H1 (cell line): Measurements from ENCODE around the gene TBC1D22A. TPM values are rescaled to one million over a fixed set of nuclear protein-coding genes. Genes with fewer than 3 reads are reported as not detected.

Experiments
- CTCF ChIA-PET: fragments of 300-600 bp; sonication (Branson Sonifier 250); formaldehyde crosslinking; loops from one replicate; lab custom pipeline; 2021; ENCODE audit not compliant: partially characterized antibody; lab: Charles Lee
- POLR2A ChIA-PET: fragments of 300-600 bp; sonication (Branson Sonifier 250); formaldehyde crosslinking; loops from one replicate; lab custom pipeline; 2021; ENCODE audit warnings: inconsistent platforms; ENCODE audit not compliant: partially characterized antibody; lab: Charles Lee
- DNase-seq, 2 experiments: peaks; one replicate each; pipeline versions ENCODE4 v3.0.0 to v3.0.0-alpha.2; 2010 to 2022; ENCODE audit warnings: low spot score in 2 of 2, low read depth in 1 of 2, mixed read lengths in 1 of 2
- FAIRE-seq: peaks from 2 replicates; lab custom pipeline; 2011; peaks lifted over from hg19 to GRCh38; lab: Jason Lieb, UNC
- H2AFZ ChIP-seq: 2 replicates; pipeline ENCODE4 v1.8.1; 2012; ENCODE audit warnings: low read length, inconsistent platforms
- H2AK5ac ChIP-seq: 2 replicates; pipeline ENCODE4 v1.6.1; 2013; ENCODE audit warnings: low read depth, low read length
- H2BK120ac ChIP-seq: replicated peaks from 2 replicates; pipeline ENCODE3; 2013; ENCODE audit warnings: low read depth, low read length, inconsistent platforms
- H2BK12ac ChIP-seq: 2 replicates; pipeline ENCODE4 v1.6.1; 2013; ENCODE audit warnings: low read depth, low read length
- H2BK15ac ChIP-seq: 2 replicates; pipeline ENCODE4 v1.6.1; 2013; ENCODE audit warnings: low read length
- H2BK20ac ChIP-seq: 2 replicates; pipeline ENCODE4 v1.6.1; 2013; ENCODE audit warnings: low read length
- H2BK5ac ChIP-seq: 2 replicates; pipeline ENCODE4 v1.6.1; 2013; ENCODE audit warnings: low read depth, low read length
- H3K14ac ChIP-seq: 2 replicates; pipeline ENCODE4 v1.6.1; 2013; ENCODE audit warnings: inconsistent platforms; ENCODE audit not compliant: insufficient read length
- H3K18ac ChIP-seq: 2 replicates; pipeline ENCODE4 v1.6.1; 2013; ENCODE audit warnings: low read length; ENCODE audit errors: extremely low read depth
- H3K23ac ChIP-seq: 2 replicates; pipeline ENCODE4 v1.6.1; 2013; ENCODE audit warnings: inconsistent platforms; ENCODE audit not compliant: insufficient read length
- H3K23me2 ChIP-seq: 2 replicates; pipeline ENCODE4 v1.6.1; 2013; ENCODE audit warnings: low read depth, low read length
- H3K27ac ChIP-seq: 2 replicates; pipeline ENCODE4 v1.6.1; 2011; ENCODE audit warnings: low read depth, low read length, inconsistent platforms
- H3K27me3 ChIP-seq, 4 experiments: replicated peaks in 1 of 4; 1 replicate in 1 of 4; 2 replicates in 3 of 4; pipeline versions ENCODE4 v1.6.1 to v1.8.1; 2011 to 2013; ENCODE audit warnings: low read length in 3 of 4, mild to moderate bottlenecking in 3 of 4, inconsistent platforms in 2 of 4, mixed read lengths in 2 of 4, moderate library complexity in 1 of 4; ENCODE audit not compliant: control insufficient read depth in 3 of 4, insufficient read depth in 3 of 4; ENCODE audit errors: extremely low read depth in 1 of 4
- H3K36me3 ChIP-seq, 4 experiments: 2 replicates each; pipeline versions ENCODE4 v1.6.1 to v1.8.1; 2011 to 2013; ENCODE audit warnings: mild to moderate bottlenecking in 4 of 4, low read length in 3 of 4, moderate library complexity in 2 of 4, control low read depth in 1 of 4, inconsistent platforms in 1 of 4; ENCODE audit not compliant: insufficient read depth in 4 of 4, control insufficient read depth in 2 of 4
- H3K4ac ChIP-seq: replicated peaks from 2 replicates; pipeline ENCODE3; 2013; ENCODE audit warnings: low read length, low read depth, mixed read lengths, inconsistent platforms; ENCODE audit not compliant: insufficient read length
- H3K4me1 ChIP-seq, 4 experiments: replicated peaks in 1 of 4; 1 replicate in 1 of 4; 2 replicates in 3 of 4; pipeline versions ENCODE4 v1.6.1 to v1.8.1; 2011 to 2013; ENCODE audit warnings: low read length in 3 of 4, inconsistent platforms in 2 of 4, mixed read lengths in 1 of 4; ENCODE audit not compliant: insufficient read depth in 4 of 4, control insufficient read depth in 3 of 4
- H3K4me2 ChIP-seq, 2 experiments: 2 replicates each; pipeline versions ENCODE4 v1.6.1 to v1.8.1; 2011 to 2013; ENCODE audit warnings: low read depth in 2 of 2, low read length in 2 of 2, control low read depth in 1 of 2, inconsistent platforms in 1 of 2, mild to moderate bottlenecking in 1 of 2; ENCODE audit not compliant: insufficient read depth in 1 of 2
- H3K4me3 ChIP-seq, 4 experiments: fragments of 200-600, 300-600 bp in 1 of 4; sonication (generic), shearing (Covaris generic), sonication (Bioruptor Twin) in 1 of 4; 2 replicates each; pipeline versions ENCODE4 v1.5.1 to v1.8.1; 2011 to 2016; ENCODE audit warnings: low read length in 4 of 4, low read depth in 3 of 4, control low read depth in 2 of 4, inconsistent platforms in 2 of 4, mild to moderate bottlenecking in 2 of 4, mixed read lengths in 1 of 4, moderate library complexity in 1 of 4; ENCODE audit not compliant: insufficient read depth in 2 of 4; ENCODE audit errors: extremely low read depth in 1 of 4
- H3K56ac ChIP-seq: replicated peaks from 2 replicates; pipeline ENCODE3; 2013; ENCODE audit warnings: low read depth, mild to moderate bottlenecking, mixed read lengths, low read length, inconsistent platforms; ENCODE audit not compliant: insufficient read length
- H3K79me1 ChIP-seq: 2 replicates; pipeline ENCODE4 v1.6.1; 2013; ENCODE audit warnings: low read depth, low read length, control low read depth
- H3K79me2 ChIP-seq, 2 experiments: 2 replicates each; pipeline versions ENCODE4 v1.6.1 to v1.8.1; 2012 to 2013; ENCODE audit warnings: low read length in 2 of 2, mild to moderate bottlenecking in 2 of 2, inconsistent platforms in 1 of 2; ENCODE audit not compliant: insufficient read depth in 2 of 2, control insufficient read depth in 1 of 2
- H3K9ac ChIP-seq, 4 experiments: replicated peaks in 1 of 4; 1 replicate in 1 of 4; 2 replicates in 3 of 4; pipeline versions ENCODE4 v1.6.1 to v1.8.1; 2011 to 2013; ENCODE audit warnings: low read depth in 3 of 4, low read length in 3 of 4, control low read depth in 2 of 4, mild to moderate bottlenecking in 2 of 4, moderate library complexity in 2 of 4, inconsistent platforms in 1 of 4; ENCODE audit errors: extremely low read depth in 1 of 4
- H3K9me3 ChIP-seq, 2 experiments: 2 replicates each; pipeline versions ENCODE4 v1.6.1 to v1.8.1; 2012 to 2013; ENCODE audit warnings: mild to moderate bottlenecking in 2 of 2, moderate library complexity in 2 of 2, control low read depth in 1 of 2, inconsistent platforms in 1 of 2, low read depth in 1 of 2, low read length in 1 of 2, mixed read lengths in 1 of 2; ENCODE audit not compliant: insufficient read depth in 2 of 2
- H4K20me1 ChIP-seq, 2 experiments: replicated peaks in 1 of 2; 2 replicates each; pipeline versions ENCODE3 to v1.8.1; 2011 to 2013; ENCODE audit warnings: inconsistent platforms in 2 of 2, low read length in 2 of 2, mild to moderate bottlenecking in 1 of 2; ENCODE audit not compliant: insufficient read depth in 2 of 2, control insufficient read depth in 1 of 2
- H4K5ac ChIP-seq: 2 replicates; pipeline ENCODE4 v1.6.1; 2013; ENCODE audit warnings: low read length, low read depth, mixed read lengths, inconsistent platforms; ENCODE audit not compliant: insufficient read length
- H4K8ac ChIP-seq: 2 replicates; pipeline ENCODE4 v1.8.0; 2013; ENCODE audit warnings: mild to moderate bottlenecking, moderate library complexity, low read length, inconsistent platforms; ENCODE audit not compliant: insufficient read depth; ENCODE audit errors: extremely low read depth
- H4K91ac ChIP-seq: replicated peaks from 2 replicates; pipeline ENCODE3; 2013; ENCODE audit warnings: low read length, mixed read lengths, inconsistent platforms; ENCODE audit not compliant: insufficient read length
- BRCA1 ChIP-seq: IDR thresholded peaks from 2 replicates; pipeline ENCODE4 v1.6.1; 2012; ENCODE audit warnings: low read depth, low read length, improper control_type of control experiment
- CTCF ChIP-seq, 3 experiments: IDR thresholded peaks; 1 replicate in 2 of 3; 2 replicates in 1 of 3; pipeline versions ENCODE4 v1.5.1 to v1.6.1; 2011; ENCODE audit warnings: low read length in 3 of 3, mild to moderate bottlenecking in 3 of 3, inconsistent platforms in 2 of 3, low read depth in 1 of 3, moderate library complexity in 1 of 3; ENCODE audit not compliant: insufficient read depth in 1 of 3; ENCODE audit errors: control extremely low read depth in 1 of 3
- EGR1 ChIP-seq: IDR thresholded peaks from 2 replicates; pipeline ENCODE4 v1.6.1; 2011; ENCODE audit warnings: low read depth, low read length, borderline replicate concordance
- KDM5A ChIP-seq: fragments of 200-600 bp; IDR thresholded peaks from 2 replicates; pipeline ENCODE4 v1.7.1; 2012; ENCODE audit warnings: mild to moderate bottlenecking, low read length, inconsistent platforms, mixed read lengths
- RXRA ChIP-seq: IDR thresholded peaks from 2 replicates; pipeline ENCODE4 v1.6.1; 2011; ENCODE audit warnings: low read depth, mild to moderate bottlenecking, low read length, moderate library complexity; ENCODE audit not compliant: insufficient read depth
- WGBS, 2 experiments: shearing (Covaris generic) in 1 of 2; methylation state at CpG; one replicate each; pipeline versions ENCODE4 v1.1.6 to v1.1.7; 2013 to 2015; ENCODE audit warnings: low lambda C conversion rate in 2 of 2, mixed read lengths in 2 of 2, inconsistent platforms in 1 of 2, low coverage in 1 of 2, missing lambda C conversion rate in 1 of 2; ENCODE audit not compliant: insufficient replicate concordance in 2 of 2, insufficient coverage in 1 of 2, insufficient read length in 1 of 2; ENCODE audit errors: extremely low coverage in 1 of 2, missing lambda C conversion rate in 1 of 2; 5-methylcytosine and 5-hydroxymethylcytosine counted together
- polyA plus RNA-seq, 7 experiments: library from polyadenylated mRNA; depleted of rRNA in 3 of 7; stranded (reverse) in 5 of 7; unstranded in 2 of 7; fragments of >200 nt in 5 of 7; fragments of 200-250 nt in 2 of 7; gene quantifications; 1 replicate in 5 of 7; 2 replicates in 1 of 7; 4 replicates in 1 of 7; pipeline versions ENCODE4 v1.2.1 to v1.2.3, GENCODE V29; 2011 to 2013; ENCODE audit warnings: missing spikeins in 2 of 7, mixed read lengths in 2 of 7
- total RNA-seq: library from RNA; stranded (reverse); fragmentation: NEBNext Ultra II Directional; extraction: Animal tissue kit (Norgen Biotek cat#: 25700); gene quantifications from 2 replicates; pipeline ENCODE4 v1.2.1, GENCODE V29; 2021

Gene TBC1D22A
- total and polyA plus RNA-seq, 2 of the 8 experiments (the other 6 are each of a cell fraction or from before 2014, with no cell fraction given), result 11.9 to 18.4 TPM

- no peak overlapping the region for H3K27ac ChIP-seq
- no peak overlapping the region for H3K9ac ChIP-seq
- TF ChIP-seq EGR1 (no peak), CTCF (IDR thresholded peaks at IDR 0.05; ENCODE audit: control extremely low read depth in 1 of 3, insufficient read depth in 1 of 3, low read depth in 1 of 3, low read length in 3 of 3) (no peak), KDM5A (no peak), RXRA (no peak), BRCA1 (no peak)
Measured at GRCh38 chr22:46830841-46831240, 68.4 kb downstream of the TBC1D22A start.

More at GRCh38 chr22:46830841-46831240, 68.4 kb downstream of the TBC1D22A start:
- ChIA-PET CTCF (interaction anchor here (0.6 to 3.8 kb wide), 4 partner anchors 12 to 1349 kb away, joined by 3 to 19 read pairs (median 4); no protein-coding TSS in a partner anchor), POLR2A (no interaction called here)
- no peak overlapping the region for H3K14ac ChIP-seq
- no peaks in the 10 kb centered on the region for H3K27me3 ChIP-seq
- H2BK120ac ChIP-seq, result no peak overlapping the region
- no peak overlapping the region for H4K91ac ChIP-seq
- peaks cover 0 to 8% (median 3%) of the 10 kb centered on the region in 4 experiments; a peak in 3 of 7 replicates for H3K4me1 ChIP-seq
- H4K20me1 ChIP-seq, result peaks cover 0 to 4% of the 10 kb centered on the region in 2 experiments
- no peak overlapping the region for H4K5ac ChIP-seq
- 0 out of 2 replicates have a peak, but pooled peaks cover 2% of the 10 kb centered on the region for H3K23me2 ChIP-seq
- no peak overlapping the region for H3K4ac ChIP-seq
- DNase-seq, result peak in 1 of 2 experiments; percentile 20
- no peak overlapping the region for H2AK5ac ChIP-seq
- no peak overlapping the region for H2BK5ac ChIP-seq
- no peak overlapping the region for H4K8ac ChIP-seq
- H2BK12ac ChIP-seq, result no peak overlapping the region
- no peak overlapping the region for H3K23ac ChIP-seq
- no peak overlapping the region for H2BK15ac ChIP-seq
- FAIRE-seq, result no peak
- no peak overlapping the region for H2BK20ac ChIP-seq
- no peak overlapping the region for H3K4me2 ChIP-seq
- H3K36me3 ChIP-seq, result peaks cover 0 to 7% (median 0%) of the 10 kb centered on the region in 4 experiments; a peak in 2 of 8 replicates
- peaks cover 6% of the 10 kb centered on the region for H3K79me1 ChIP-seq
- H3K9me3 ChIP-seq, result peaks cover 0 to 13% of the 10 kb centered on the region in 2 experiments; a peak in 3 of 4 replicates
- no peak overlapping the region for H3K18ac ChIP-seq
- 93% methylated on average over 8 of the region's 8 CpGs; no CpG with 5 or more reads in 1 of the 2 experiments for WGBS, 2 experiments
- 0 out of 4 replicates have a peak, but pooled peaks cover 0 to 5% of the 10 kb centered on the region in 2 experiments for H3K79me2 ChIP-seq
- no peak overlapping the region for H2AFZ ChIP-seq
- no peak overlapping the region for H3K4me3 ChIP-seq
- H3K56ac ChIP-seq, result no peak overlapping the region
